SK-N-SH treated with all-trans-retinoic acid at 6 μM for 48 hours (cell line): ENCODE data around the gene USH2A.

Source experiments
- PATZ1 ChIP-seq: fragments of 250-450 bp; sonication (Bioruptor Pico); IDR thresholded peaks from 2 replicates; pipeline ENCODE4 v1.8.0; 2020; ENCODE audit warnings: mild to moderate bottlenecking, moderate library complexity, borderline replicate concordance
- ZC3H10 ChIP-seq: fragments of 250-450 bp; sonication (Bioruptor Pico); IDR thresholded peaks from 2 replicates; pipeline ENCODE4 v1.5.1; 2021; ENCODE audit warnings: mild to moderate bottlenecking, moderate library complexity

DNA sequence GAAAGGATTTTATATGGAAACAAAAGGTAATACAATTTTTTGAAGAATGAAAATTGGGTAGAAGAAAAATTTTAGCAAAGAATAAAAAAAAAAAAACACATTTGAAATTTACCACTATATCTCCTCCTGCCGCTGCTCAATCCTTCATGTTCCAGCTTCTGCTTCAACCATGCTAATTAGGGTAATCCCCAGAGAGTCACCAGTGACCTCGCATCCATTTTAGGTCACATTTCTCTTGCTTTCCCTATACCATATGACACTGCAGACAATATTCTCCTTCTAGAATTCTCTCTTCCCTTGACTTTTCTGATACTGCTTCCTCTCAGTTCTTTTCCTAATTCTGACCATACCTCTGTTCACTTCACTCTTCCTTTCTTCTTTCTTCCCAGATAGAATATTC lies 237.1 kb downstream of the USH2A start:
- TF ChIP-seq ZC3H10 (CRISPR knock-in tag) (no peak), PATZ1 (CRISPR knock-in tag) (no peak)
